ENCODE data around the gene SRPRA.

DNA sequence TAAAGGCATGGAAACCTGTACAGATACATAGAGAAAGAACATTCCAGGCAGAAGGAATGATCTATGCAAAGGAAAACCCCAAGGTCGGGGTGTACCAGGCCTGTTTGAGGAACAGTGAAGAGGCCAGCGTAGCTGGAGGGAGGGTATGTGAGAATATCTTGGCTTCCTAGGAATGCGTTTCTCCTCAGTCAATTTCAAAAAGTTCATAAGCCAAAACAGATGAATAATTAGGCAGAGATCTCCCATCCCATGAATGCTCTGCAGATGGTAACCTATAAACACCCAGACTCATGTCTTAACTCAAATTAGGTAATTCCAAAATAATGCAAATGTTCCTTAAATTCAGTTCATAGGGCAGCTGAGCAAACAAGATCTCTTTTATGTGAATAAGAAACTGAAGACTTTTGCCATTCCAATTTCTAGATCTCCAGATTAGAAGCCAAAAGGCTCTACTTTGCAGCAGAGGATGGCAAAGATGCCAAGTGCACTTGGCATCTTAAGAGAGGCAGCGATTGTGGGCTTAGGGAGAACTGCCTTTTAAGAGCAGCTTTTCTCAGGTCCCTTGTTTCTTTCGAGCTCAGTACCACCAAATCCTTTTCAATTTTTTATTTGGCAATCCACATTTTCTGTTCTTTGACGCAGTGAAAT lies 43.9 kb downstream of the SRPRA start:
- TF ChIP-seq CTCF (IDR thresholded peaks at IDR 0.05), result no peak
- no peak for TF ChIP-seq EZH2 (IDR thresholded peaks at IDR 0.05)

Measured in neural progenitor cell (in vitro differentiated cells).